ENCODE data around the gene CCDC40. TPM values are rescaled to one million over a fixed set of nuclear protein-coding genes. Genes with fewer than 3 reads are reported as not detected.

Gene CCDC40
- total RNA-seq, 1 experiment from 2014 or later = 16.3 TPM

DNA sequence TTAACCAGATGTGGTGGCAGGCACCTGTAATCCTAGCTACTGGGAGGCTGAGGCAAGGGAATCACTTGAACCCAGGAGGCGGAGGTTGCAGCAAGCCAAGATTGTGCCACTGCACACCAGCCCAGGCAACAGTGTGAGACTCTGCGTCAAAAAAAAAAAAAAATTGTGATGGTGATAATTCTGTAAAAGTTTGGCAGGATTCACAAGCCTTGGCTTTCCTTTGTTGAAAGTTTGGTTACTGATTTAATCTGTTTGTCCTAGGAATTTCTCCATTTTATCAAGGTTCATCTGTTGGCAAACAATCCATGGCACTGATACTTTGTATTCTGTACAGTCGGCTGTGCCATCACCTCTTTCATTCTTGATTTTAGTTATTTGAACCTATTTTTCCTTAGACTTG, 94.5 kb downstream of the CCDC40 start (continued):
- no peak for TF ChIP-seq IRF2 (CRISPR knock-in tag; IDR thresholded peaks at IDR 0.05; ENCODE audit: borderline replicate concordance, low read depth)
- TF ChIP-seq, protein P1, sequence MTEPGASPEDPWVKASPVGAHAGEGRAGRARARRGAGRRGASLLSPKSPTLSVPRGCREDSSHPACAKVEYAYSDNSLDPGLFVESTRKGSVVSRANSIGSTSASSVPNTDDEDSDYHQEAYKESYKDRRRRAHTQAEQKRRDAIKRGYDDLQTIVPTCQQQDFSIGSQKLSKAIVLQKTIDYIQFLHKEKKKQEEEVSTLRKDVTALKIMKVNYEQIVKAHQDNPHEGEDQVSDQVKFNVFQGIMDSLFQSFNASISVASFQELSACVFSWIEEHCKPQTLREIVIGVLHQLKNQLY (CRISPR knock-in tag; IDR thresholded peaks at IDR 0.05) = no peak
- no peak for TF ChIP-seq ELF4 (CRISPR knock-in tag; IDR thresholded peaks at IDR 0.05; ENCODE audit: low read depth)

DNA sequence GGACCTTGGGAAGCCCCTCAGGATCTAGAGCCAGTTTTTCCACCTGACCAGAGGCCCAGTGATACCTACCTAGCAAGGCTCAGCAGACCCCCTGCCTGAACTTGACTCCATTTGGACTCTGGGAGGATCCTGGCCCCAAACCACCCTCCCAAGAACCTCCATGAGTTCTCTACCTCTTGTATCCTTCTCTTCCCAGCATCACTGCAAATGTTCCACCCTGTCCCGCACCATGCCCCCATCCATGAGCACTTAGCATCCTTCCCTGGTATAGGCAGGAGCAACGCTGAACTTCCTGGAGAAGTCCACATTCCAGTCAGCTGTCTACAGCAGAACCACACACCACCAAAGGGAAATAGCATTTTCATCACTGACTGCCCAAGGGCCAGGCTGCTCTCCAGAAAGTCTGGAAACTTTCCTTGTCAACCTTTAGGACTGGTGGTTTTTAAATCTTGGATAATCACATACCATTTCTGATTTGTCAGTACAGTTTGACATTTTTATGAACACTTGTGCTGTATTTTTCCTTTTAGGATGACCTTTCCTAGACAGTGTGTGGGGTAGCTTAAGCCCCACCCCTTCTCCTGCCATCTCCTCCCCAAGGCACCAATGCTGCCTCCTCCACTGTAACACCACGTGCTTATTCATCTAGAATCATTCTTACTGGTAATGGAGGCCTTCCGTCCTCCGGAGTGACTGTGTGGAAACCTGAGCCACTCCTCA, 96.6 kb downstream of the CCDC40 start:
- ChIA-PET CTCF (interaction anchor here (0.8 to 2.1 kb wide), 3 partner anchors 9 to 63 kb away, joined by 3 to 11 read pairs (median 3); partner anchors contain the start of gene GAA), POLR2A (interaction anchor here (1.0 to 1.2 kb wide), 2 partner anchors 9 to 13 kb away, joined by 3 read pairs; no protein-coding TSS in a partner anchor)
- ATAC-seq = no peak
- Mint-ChIP-seq H3K27me3 (ENCODE audit: low read depth) (no peaks in the 10 kb centered on the region), H3K9me3 (no peaks in the 10 kb centered on the region), H3K4me3 (no peak overlapping the region), H3K36me3 (peaks cover 49% of the 10 kb centered on the region), H3K4me1 (peaks cover 9% of the 10 kb centered on the region), H3K27ac (no peak overlapping the region; the same call in 1 of the 2 replicates)
- TF ChIP-seq, protein P2, sequence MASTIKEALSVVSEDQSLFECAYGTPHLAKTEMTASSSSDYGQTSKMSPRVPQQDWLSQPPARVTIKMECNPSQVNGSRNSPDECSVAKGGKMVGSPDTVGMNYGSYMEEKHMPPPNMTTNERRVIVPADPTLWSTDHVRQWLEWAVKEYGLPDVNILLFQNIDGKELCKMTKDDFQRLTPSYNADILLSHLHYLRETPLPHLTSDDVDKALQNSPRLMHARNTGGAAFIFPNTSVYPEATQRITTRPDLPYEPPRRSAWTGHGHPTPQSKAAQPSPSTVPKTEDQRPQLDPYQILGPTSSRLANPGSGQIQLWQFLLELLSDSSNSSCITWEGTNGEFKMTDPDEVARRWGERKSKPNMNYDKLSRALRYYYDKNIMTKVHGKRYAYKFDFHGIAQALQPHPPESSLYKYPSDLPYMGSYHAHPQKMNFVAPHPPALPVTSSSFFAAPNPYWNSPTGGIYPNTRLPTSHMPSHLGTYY (CRISPR knock-in tag; IDR thresholded peaks at IDR 0.05) = no peak
- no peak for TF ChIP-seq TP53 (CRISPR knock-in tag; IDR thresholded peaks at IDR 0.05)
- TF ChIP-seq, protein P3, sequence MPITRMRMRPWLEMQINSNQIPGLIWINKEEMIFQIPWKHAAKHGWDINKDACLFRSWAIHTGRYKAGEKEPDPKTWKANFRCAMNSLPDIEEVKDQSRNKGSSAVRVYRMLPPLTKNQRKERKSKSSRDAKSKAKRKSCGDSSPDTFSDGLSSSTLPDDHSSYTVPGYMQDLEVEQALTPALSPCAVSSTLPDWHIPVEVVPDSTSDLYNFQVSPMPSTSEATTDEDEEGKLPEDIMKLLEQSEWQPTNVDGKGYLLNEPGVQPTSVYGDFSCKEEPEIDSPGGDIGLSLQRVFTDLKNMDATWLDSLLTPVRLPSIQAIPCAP (CRISPR knock-in tag; IDR thresholded peaks at IDR 0.05) = no peak
- no peak for TF ChIP-seq CREB1 (CRISPR knock-in tag; IDR thresholded peaks at IDR 0.05)
- TF ChIP-seq, protein P4, sequence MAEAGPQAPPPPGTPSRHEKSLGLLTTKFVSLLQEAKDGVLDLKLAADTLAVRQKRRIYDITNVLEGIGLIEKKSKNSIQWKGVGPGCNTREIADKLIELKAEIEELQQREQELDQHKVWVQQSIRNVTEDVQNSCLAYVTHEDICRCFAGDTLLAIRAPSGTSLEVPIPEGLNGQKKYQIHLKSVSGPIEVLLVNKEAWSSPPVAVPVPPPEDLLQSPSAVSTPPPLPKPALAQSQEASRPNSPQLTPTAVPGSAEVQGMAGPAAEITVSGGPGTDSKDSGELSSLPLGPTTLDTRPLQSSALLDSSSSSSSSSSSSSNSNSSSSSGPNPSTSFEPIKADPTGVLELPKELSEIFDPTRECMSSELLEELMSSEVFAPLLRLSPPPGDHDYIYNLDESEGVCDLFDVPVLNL (CRISPR knock-in tag; IDR thresholded peaks at IDR 0.05; ENCODE audit: borderline replicate concordance, low read depth) = no peak
- TF ChIP-seq NFYB (CRISPR knock-in tag; conservative IDR thresholded peaks at IDR 0.05; ENCODE audit: low read depth) = no peak
- TF ChIP-seq ZNF671 (CRISPR knock-in tag; IDR thresholded peaks at IDR 0.05) = 0 out of 2 replicates have a peak, but pooled peaks have one; percentile 24
- DNase-seq (ENCODE audit: low spot score) = no peak

DNA sequence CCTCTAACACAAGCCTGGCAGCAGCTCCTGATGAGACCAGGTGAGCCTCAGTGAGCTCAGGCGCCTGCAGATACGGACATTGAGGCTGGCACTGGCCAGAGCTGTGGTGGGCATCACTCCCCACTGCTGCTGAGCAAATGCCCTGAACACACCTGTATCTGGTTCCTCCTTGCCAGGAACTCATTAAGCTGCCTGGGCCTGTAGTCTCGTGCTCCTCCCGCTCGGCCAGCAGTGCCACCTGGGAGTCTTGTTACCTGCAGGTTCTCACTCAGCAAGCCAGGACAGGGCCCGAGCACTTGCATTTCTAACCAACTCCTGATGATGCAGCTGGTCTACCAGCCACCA, 97.2 kb downstream of the CCDC40 start:
- no peaks in the 10 kb centered on the region for H3K9me3 Mint-ChIP-seq
- ATAC-seq = no peak
- CTCF ChIA-PET = interaction anchor here (0.8 to 2.1 kb wide), 3 partner anchors 10 to 62 kb away, joined by 3 to 11 read pairs (median 3); partner anchors contain the start of gene GAA
- H3K4me3 Mint-ChIP-seq = no peak overlapping the region
- no peak for TF ChIP-seq ZNF121 (CRISPR knock-in tag; IDR thresholded peaks at IDR 0.05)
- TF ChIP-seq, protein P5, sequence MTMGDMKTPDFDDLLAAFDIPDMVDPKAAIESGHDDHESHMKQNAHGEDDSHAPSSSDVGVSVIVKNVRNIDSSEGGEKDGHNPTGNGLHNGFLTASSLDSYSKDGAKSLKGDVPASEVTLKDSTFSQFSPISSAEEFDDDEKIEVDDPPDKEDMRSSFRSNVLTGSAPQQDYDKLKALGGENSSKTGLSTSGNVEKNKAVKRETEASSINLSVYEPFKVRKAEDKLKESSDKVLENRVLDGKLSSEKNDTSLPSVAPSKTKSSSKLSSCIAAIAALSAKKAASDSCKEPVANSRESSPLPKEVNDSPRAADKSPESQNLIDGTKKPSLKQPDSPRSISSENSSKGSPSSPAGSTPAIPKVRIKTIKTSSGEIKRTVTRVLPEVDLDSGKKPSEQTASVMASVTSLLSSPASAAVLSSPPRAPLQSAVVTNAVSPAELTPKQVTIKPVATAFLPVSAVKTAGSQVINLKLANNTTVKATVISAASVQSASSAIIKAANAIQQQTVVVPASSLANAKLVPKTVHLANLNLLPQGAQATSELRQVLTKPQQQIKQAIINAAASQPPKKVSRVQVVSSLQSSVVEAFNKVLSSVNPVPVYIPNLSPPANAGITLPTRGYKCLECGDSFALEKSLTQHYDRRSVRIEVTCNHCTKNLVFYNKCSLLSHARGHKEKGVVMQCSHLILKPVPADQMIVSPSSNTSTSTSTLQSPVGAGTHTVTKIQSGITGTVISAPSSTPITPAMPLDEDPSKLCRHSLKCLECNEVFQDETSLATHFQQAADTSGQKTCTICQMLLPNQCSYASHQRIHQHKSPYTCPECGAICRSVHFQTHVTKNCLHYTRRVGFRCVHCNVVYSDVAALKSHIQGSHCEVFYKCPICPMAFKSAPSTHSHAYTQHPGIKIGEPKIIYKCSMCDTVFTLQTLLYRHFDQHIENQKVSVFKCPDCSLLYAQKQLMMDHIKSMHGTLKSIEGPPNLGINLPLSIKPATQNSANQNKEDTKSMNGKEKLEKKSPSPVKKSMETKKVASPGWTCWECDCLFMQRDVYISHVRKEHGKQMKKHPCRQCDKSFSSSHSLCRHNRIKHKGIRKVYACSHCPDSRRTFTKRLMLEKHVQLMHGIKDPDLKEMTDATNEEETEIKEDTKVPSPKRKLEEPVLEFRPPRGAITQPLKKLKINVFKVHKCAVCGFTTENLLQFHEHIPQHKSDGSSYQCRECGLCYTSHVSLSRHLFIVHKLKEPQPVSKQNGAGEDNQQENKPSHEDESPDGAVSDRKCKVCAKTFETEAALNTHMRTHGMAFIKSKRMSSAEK (CRISPR knock-in tag; IDR thresholded peaks at IDR 0.05; ENCODE audit: borderline replicate concordance) = no peak
- TF ChIP-seq, protein P6, sequence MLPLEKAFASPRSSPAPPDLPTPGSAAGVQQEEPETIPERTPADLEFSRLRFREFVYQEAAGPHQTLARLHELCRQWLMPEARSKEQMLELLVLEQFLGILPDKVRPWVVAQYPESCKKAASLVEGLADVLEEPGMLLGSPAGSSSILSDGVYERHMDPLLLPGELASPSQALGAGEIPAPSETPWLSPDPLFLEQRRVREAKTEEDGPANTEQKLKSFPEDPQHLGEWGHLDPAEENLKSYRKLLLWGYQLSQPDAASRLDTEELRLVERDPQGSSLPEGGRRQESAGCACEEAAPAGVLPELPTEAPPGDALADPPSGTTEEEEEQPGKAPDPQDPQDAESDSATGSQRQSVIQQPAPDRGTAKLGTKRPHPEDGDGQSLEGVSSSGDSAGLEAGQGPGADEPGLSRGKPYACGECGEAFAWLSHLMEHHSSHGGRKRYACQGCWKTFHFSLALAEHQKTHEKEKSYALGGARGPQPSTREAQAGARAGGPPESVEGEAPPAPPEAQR (CRISPR knock-in tag; IDR thresholded peaks at IDR 0.05) = no peak
- peaks cover 9% of the 10 kb centered on the region for H3K4me1 Mint-ChIP-seq
- H3K27me3 Mint-ChIP-seq (ENCODE audit: low read depth) = no peaks in the 10 kb centered on the region
- no peak for DNase-seq (ENCODE audit: low spot score)
- H3K36me3 Mint-ChIP-seq = peaks cover 54% of the 10 kb centered on the region
- POLR2A ChIA-PET = interaction anchor here (1.0 to 1.2 kb wide), 2 partner anchors 9 to 12 kb away, joined by 3 read pairs; no protein-coding TSS in a partner anchor
- no peak overlapping the region for H3K27ac Mint-ChIP-seq

All from WTC11 (cell line).